Measurements from ENCODE around the gene ZNF23. TPM values are rescaled to one million over a fixed set of nuclear protein-coding genes. Genes with fewer than 3 reads are reported as not detected.

Gene ZNF23
- total RNA-seq, 6 experiments from 2014 or later, result 3.1 to 4.8 (median 3.9) TPM

DNA sequence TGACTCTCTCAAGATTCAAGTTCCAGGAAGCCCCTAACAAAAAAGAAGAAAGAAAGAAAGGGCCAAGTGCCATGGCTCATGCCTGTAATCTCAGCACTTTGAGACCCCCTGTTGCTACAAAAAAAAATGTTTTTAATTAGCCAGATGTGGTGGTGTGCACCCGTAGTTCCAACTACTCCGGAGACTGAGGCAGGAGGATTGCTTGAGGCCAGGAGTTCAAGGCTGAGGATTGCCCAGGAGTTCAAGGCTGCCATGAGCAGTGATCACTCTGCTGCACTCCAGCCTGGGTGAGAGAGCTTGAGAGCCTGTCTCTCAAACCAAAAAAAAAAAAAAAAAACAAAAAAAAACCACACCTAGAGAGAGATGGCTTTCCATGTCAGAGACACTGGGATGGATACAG, 39.0 kb downstream of the ZNF23 start:
- no peak for ATAC-seq
- intact Hi-C loops (cut with DNase I), result no loop called here
- H3K9me3 ChIP-seq, result no peaks in the 10 kb centered on the region
- H3K27ac ChIP-seq, result no peak overlapping the region
- H3K36me3 ChIP-seq, result no peaks in the 10 kb centered on the region
- TF ChIP-seq, protein P1, sequence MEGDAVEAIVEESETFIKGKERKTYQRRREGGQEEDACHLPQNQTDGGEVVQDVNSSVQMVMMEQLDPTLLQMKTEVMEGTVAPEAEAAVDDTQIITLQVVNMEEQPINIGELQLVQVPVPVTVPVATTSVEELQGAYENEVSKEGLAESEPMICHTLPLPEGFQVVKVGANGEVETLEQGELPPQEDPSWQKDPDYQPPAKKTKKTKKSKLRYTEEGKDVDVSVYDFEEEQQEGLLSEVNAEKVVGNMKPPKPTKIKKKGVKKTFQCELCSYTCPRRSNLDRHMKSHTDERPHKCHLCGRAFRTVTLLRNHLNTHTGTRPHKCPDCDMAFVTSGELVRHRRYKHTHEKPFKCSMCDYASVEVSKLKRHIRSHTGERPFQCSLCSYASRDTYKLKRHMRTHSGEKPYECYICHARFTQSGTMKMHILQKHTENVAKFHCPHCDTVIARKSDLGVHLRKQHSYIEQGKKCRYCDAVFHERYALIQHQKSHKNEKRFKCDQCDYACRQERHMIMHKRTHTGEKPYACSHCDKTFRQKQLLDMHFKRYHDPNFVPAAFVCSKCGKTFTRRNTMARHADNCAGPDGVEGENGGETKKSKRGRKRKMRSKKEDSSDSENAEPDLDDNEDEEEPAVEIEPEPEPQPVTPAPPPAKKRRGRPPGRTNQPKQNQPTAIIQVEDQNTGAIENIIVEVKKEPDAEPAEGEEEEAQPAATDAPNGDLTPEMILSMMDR (IDR thresholded peaks at IDR 0.05), result no peak
- no peak for TF ChIP-seq POLR2A (IDR thresholded peaks at IDR 0.05)
- H3K4me1 ChIP-seq, result no peaks in the 10 kb centered on the region
- no peaks in the 10 kb centered on the region for H3K27me3 ChIP-seq
- no peak for DNase-seq
- 25% methylated on average over 2 of the region's 2 CpGs for WGBS (ENCODE audit: insufficient coverage, low coverage, low lambda C conversion rate, missing lambda C conversion rate)
- H3K4me3 ChIP-seq, result no peak overlapping the region

DNA sequence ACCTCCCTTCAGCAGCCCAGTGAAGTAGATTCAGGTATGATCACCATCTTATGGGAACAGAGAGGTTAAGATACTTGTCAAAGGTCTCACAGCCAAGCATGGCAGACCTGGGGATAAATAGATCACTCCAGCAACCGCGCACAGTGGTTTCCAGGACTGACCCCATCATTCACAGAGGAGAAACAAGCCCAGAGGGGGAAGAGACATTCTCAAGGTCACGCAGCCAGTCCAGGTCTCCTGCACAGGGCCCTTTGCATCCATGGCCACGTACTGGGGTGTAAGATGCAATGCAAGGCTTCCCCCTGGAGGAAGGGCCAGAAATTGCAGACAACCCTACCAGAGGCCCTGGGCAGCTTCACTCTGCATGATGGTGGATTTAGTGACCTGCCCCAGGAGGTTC, 40.1 kb downstream of the ZNF23 start:
- Histone ChIP-seq H3K9me3 (no peaks in the 10 kb centered on the region), H3K36me3 (no peaks in the 10 kb centered on the region), H3K4me3 (no peak overlapping the region), H3K27me3 (no peaks in the 10 kb centered on the region), H3K27ac (no peak overlapping the region), H3K4me1 (no peaks in the 10 kb centered on the region)
- peak; percentile 59 to 65 (median 60) for ATAC-seq
- TF ChIP-seq, protein P1 (IDR thresholded peaks at IDR 0.05), result peak; percentile 21 to 44 (median 37)
- TF ChIP-seq POLR2A (IDR thresholded peaks at IDR 0.05), result no peak
- intact Hi-C loops (cut with DNase I), result no loop called here
- no peak for DNase-seq
- 0% methylated on average over 1 of the region's 4 CpGs for WGBS (ENCODE audit: insufficient coverage, low coverage, low lambda C conversion rate, missing lambda C conversion rate)

DNA sequence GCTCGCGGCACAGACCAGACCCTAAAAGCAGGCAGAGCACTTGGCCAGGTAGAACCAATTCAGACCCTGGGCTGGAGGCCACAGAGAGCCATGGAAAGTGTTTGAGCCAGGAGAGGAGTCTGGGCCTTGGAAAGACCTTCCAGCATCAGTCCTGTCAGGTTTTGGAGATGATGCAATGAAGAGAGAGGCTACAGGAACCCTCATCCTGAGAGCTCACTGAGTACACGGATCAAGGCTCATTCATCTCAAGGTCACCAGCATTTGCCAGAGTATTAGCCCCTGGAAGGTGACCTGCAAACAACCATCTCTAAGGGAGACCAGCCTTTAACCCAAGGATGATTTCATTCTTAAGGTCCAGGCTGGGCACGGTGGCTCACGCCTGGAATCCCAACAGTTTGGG, 48.0 kb downstream of the ZNF23 start:
- intact Hi-C loops (cut with DNase I), result loop anchor here (5.0 to 10.0 kb wide), 4 partner anchors 81 to 201 kb away; no protein-coding TSS in a partner anchor
- no peaks in the 10 kb centered on the region for H3K4me1 ChIP-seq
- H3K9me3 ChIP-seq, result no peaks in the 10 kb centered on the region
- H3K4me3 ChIP-seq, result no peak overlapping the region
- H3K27ac ChIP-seq, result no peak overlapping the region
- TF ChIP-seq POLR2A (IDR thresholded peaks at IDR 0.05), result no peak
- TF ChIP-seq, protein P1 (IDR thresholded peaks at IDR 0.05), result no peak
- 83% methylated on average over 3 of the region's 5 CpGs for WGBS (ENCODE audit: insufficient coverage, low coverage, low lambda C conversion rate, missing lambda C conversion rate)
- H3K27me3 ChIP-seq, result no peaks in the 10 kb centered on the region
- ATAC-seq (no peak), DNase-seq (no peak)
- no peaks in the 10 kb centered on the region for H3K36me3 ChIP-seq

DNA sequence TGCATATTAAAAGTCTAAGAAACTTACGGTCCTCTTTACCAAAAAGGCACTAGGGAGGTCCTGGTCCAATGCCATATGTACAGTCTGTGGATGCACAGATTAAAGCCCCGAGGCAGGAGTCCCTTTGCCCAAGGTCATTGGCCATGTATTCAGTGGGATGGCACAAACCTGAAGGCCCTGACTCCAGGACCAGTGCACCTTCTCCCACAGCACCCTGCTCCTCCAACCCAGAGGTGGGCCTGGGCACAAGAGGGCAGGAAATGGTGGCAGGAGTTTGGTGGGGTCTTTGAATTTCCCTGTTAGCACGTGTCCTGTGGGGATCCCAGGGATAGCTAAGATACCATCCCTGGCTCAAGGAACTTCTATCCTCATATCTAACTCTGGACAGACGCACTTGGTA, 48.7 kb downstream of the ZNF23 start:
- DNase-seq (no peak), ATAC-seq (no peak)
- intact Hi-C loops (cut with DNase I), result loop anchor here (5.0 to 10.0 kb wide), 4 partner anchors 81 to 201 kb away; no protein-coding TSS in a partner anchor
- no peak for TF ChIP-seq POLR2A (IDR thresholded peaks at IDR 0.05)
- TF ChIP-seq, protein P1 (IDR thresholded peaks at IDR 0.05), result no peak
- Histone ChIP-seq H3K27ac (no peak overlapping the region), H3K4me3 (no peak overlapping the region), H3K36me3 (no peaks in the 10 kb centered on the region), H3K27me3 (no peaks in the 10 kb centered on the region), H3K4me1 (no peaks in the 10 kb centered on the region), H3K9me3 (no peaks in the 10 kb centered on the region)
- WGBS (ENCODE audit: insufficient coverage, low coverage, low lambda C conversion rate, missing lambda C conversion rate), result 54% methylated on average over 3 of the region's 4 CpGs

All from right lobe of liver (tissue), 6 donors.